IMR-90 (cell line): ENCODE data around the gene ARHGEF40. TPM values are rescaled to one million over a fixed set of nuclear protein-coding genes. Genes with fewer than 3 reads are reported as not detected.

Experiments used
- ATAC-seq: fragments of 200-7000 bp; cut with Tn5 transposase; 2 replicates; pipeline ENCODE4 v1.9.1; 2020; ENCODE audit warnings: low read depth, mild to moderate bottlenecking, moderate library complexity
- BruUV-seq: library from RNA; stranded (reverse); fragments of 400-500 nt; replicated peaks from 2 replicates; lab custom pipeline; 2021; lab: Mats Ljungman, UMichigan
- CTCF ChIA-PET: fragments of 300-600 bp; formaldehyde crosslinking; extraction: SDS; loops from one replicate; lab custom pipeline; 2021; ENCODE audit warnings: antibody characterized with exemption; lab: Yijun Ruan, JAX
- POLR2A ChIA-PET: fragments of 300-600 bp; sonication (Branson Sonifier 250); formaldehyde crosslinking; loops from one replicate; lab custom pipeline; 2022; ENCODE audit warnings: antibody characterized with exemption; ENCODE audit not compliant: unreplicated experiment; lab: Charles Lee
- DNase-seq: peaks from one replicate; pipeline ENCODE4 v3.0.0; 2013
- H2AFZ ChIP-seq: replicated peaks from 2 replicates; pipeline ENCODE3; 2013; ENCODE audit warnings: low read length, mild to moderate bottlenecking; ENCODE audit not compliant: poor library complexity
- H2AK5ac ChIP-seq: 2 replicates; pipeline ENCODE4 v1.6.1; 2013; ENCODE audit warnings: low read depth, low read length, inconsistent platforms
- H2AK9ac ChIP-seq: replicated peaks from 2 replicates; pipeline ENCODE3; 2013; ENCODE audit warnings: mild to moderate bottlenecking, low read depth, low read length, moderate library complexity; ENCODE audit not compliant: poor library complexity
- H2BK120ac ChIP-seq: 2 replicates; pipeline ENCODE4 v1.6.1; 2013; ENCODE audit warnings: low read depth, low read length, inconsistent platforms
- H2BK15ac ChIP-seq: 3 replicates; pipeline ENCODE4 v1.6.1; 2013; ENCODE audit warnings: low read depth, low read length, inconsistent platforms
- H2BK20ac ChIP-seq: 2 replicates; pipeline ENCODE4 v1.6.1; 2013; ENCODE audit warnings: low read depth, mild to moderate bottlenecking, inconsistent platforms, low read length, moderate library complexity
- H2BK5ac ChIP-seq: 2 replicates; pipeline ENCODE4 v1.6.1; 2013; ENCODE audit warnings: mild to moderate bottlenecking, low read depth, low read length, inconsistent platforms; ENCODE audit not compliant: poor library complexity, severe bottlenecking
- H3K14ac ChIP-seq: replicated peaks from 2 replicates; pipeline ENCODE4 v1.6.1; 2013; ENCODE audit warnings: low read depth, low read length, inconsistent platforms
- H3K18ac ChIP-seq: 2 replicates; pipeline ENCODE4 v1.6.1; 2013; ENCODE audit warnings: low read depth, low read length, control low read depth
- H3K23ac ChIP-seq: 2 replicates; pipeline ENCODE4 v1.6.1; 2013; ENCODE audit warnings: low read depth, low read length, inconsistent platforms
- H3K27ac ChIP-seq: 2 replicates; pipeline ENCODE4 v1.5.1; 2013; ENCODE audit warnings: mild to moderate bottlenecking, control low read depth, low read length; ENCODE audit not compliant: insufficient read depth
- H3K27me3 ChIP-seq: 2 replicates; pipeline ENCODE4 v1.6.1; 2013; ENCODE audit warnings: low read length; ENCODE audit not compliant: control insufficient read depth, insufficient read depth
- H3K36me3 ChIP-seq: 2 replicates; pipeline ENCODE4 v1.6.1; 2013; ENCODE audit warnings: low read length, mixed read lengths; ENCODE audit not compliant: control insufficient read depth, insufficient read depth
- H3K4ac ChIP-seq: 2 replicates; pipeline ENCODE4 v1.6.1; 2013; ENCODE audit warnings: low read depth, low read length, inconsistent platforms
- H3K4me1 ChIP-seq: 2 replicates; pipeline ENCODE4 v1.6.1; 2013; ENCODE audit warnings: low read length, mixed read lengths; ENCODE audit not compliant: control insufficient read depth, insufficient read depth
- H3K4me2 ChIP-seq: 2 replicates; pipeline ENCODE4 v1.6.1; 2013; ENCODE audit warnings: low read depth, mild to moderate bottlenecking, control low read depth, low read length, moderate library complexity
- H3K4me3 ChIP-seq: 2 replicates; pipeline ENCODE4 v1.5.1; 2013; ENCODE audit warnings: low read depth, mild to moderate bottlenecking, control low read depth, low read length, moderate library complexity; ENCODE audit not compliant: insufficient read depth
- H3K56ac ChIP-seq: 2 replicates; pipeline ENCODE4 v1.6.1; 2013; ENCODE audit warnings: low read length, inconsistent platforms; ENCODE audit not compliant: insufficient read depth; ENCODE audit errors: extremely low read depth
- H3K79me1 ChIP-seq, 2 experiments: 2 replicates each; pipeline ENCODE4 v1.6.1; 2013; ENCODE audit warnings: low read length in 2 of 2, inconsistent platforms in 1 of 2, low read depth in 1 of 2
- H3K9ac ChIP-seq: 2 replicates; pipeline ENCODE4 v1.6.1; 2013; ENCODE audit warnings: low read depth, low read length, control low read depth
- H3K9me1 ChIP-seq: 2 replicates; pipeline ENCODE4 v1.6.1; 2013; ENCODE audit warnings: low read length, inconsistent platforms; ENCODE audit not compliant: insufficient read depth
- H3K9me3 ChIP-seq: 2 replicates; pipeline ENCODE4 v1.6.1; 2013; ENCODE audit warnings: low read length; ENCODE audit not compliant: control insufficient read depth, insufficient read depth
- H4K20me1 ChIP-seq: 2 replicates; pipeline ENCODE4 v1.6.1; 2013; ENCODE audit warnings: low read length, inconsistent platforms; ENCODE audit not compliant: insufficient read depth
- H4K5ac ChIP-seq: 2 replicates; pipeline ENCODE4 v1.6.1; 2013; ENCODE audit warnings: mild to moderate bottlenecking, low read depth, low read length, control low read depth
- H4K8ac ChIP-seq, 2 experiments: 2 replicates each; pipeline ENCODE4 v1.6.1; 2013; ENCODE audit warnings: low read depth in 2 of 2, low read length in 2 of 2, control low read depth in 1 of 2, inconsistent platforms in 1 of 2
- H4K91ac ChIP-seq: 2 replicates; pipeline ENCODE4 v1.6.1; 2013; ENCODE audit warnings: low read depth, low read length, inconsistent platforms; ENCODE audit not compliant: insufficient read depth
- ELK1 ChIP-seq: fragments of 150-350 bp; IDR thresholded peaks from 2 replicates; pipeline ENCODE4 v1.6.1; 2016; ENCODE audit warnings: low read depth, mild to moderate bottlenecking, low read length, moderate library complexity, borderline replicate concordance
- MAFK ChIP-seq: IDR thresholded peaks from 2 replicates; pipeline ENCODE4 v1.6.1; 2012; ENCODE audit warnings: low read depth, low read length, improper control_type of control experiment
- MAZ ChIP-seq: IDR thresholded peaks from 2 replicates; pipeline ENCODE4 v1.6.1; 2012; ENCODE audit warnings: low read depth, mild to moderate bottlenecking, low read length, improper control_type of control experiment, moderate library complexity, borderline replicate concordance
- RCOR1 ChIP-seq: IDR thresholded peaks from 2 replicates; pipeline ENCODE4 v1.6.1; 2012; ENCODE audit warnings: mild to moderate bottlenecking, low read length, improper control_type of control experiment; ENCODE audit not compliant: insufficient replicate concordance
- WGBS, 2 experiments: methylation state at CpG; one replicate each; pipeline versions ENCODE4 v1.1.5 to v1.1.7; 2013; ENCODE audit warnings: missing lambda C conversion rate in 2 of 2; ENCODE audit not compliant: insufficient read length in 1 of 2; ENCODE audit errors: extremely low coverage in 2 of 2; 5-methylcytosine and 5-hydroxymethylcytosine counted together
- dilution Hi-C: fragments of 300-500 bp; cut with HindIII; formaldehyde crosslinking; loops from one replicate; pipeline ENCODE4 v1.14.3; 2018; ENCODE audit warnings: low sequenced_read_pairs; ENCODE audit not compliant: unreplicated experiment
- in situ Hi-C: fragments of 300-500 bp; cut with MboI; formaldehyde crosslinking; loops from 3 replicates; pipeline ENCODE4 v1.14.3; 2019; ENCODE audit warnings: low sequenced_read_pairs, inconsistent platforms, mixed read lengths
- intact Hi-C: fragments of 100-400 bp; cut with micrococcal nuclease; formaldehyde crosslinking; loops from 2 replicates; pipeline ENCODE4 v1.10.0; 2022
- polyA plus RNA-seq, 3 experiments: library from polyadenylated mRNA; depleted of rRNA; stranded (reverse); fragments of >200 nt; gene quantifications; 2 replicates each; pipeline ENCODE4 v1.2.3, GENCODE V29; 2012; ENCODE audit warnings: low replicate concordance in 1 of 3
- total RNA-seq: library from RNA; depleted of rRNA; stranded (reverse); fragments of >200 nt; gene quantifications from 2 replicates; pipeline ENCODE4 v1.2.3, GENCODE V29; 2012
- TF ChIP-seq, protein P1 (sequence below): fragments of 150-350 bp; IDR thresholded peaks from 2 replicates; pipeline ENCODE4 v1.6.1; 2017; ENCODE audit warnings: mild to moderate bottlenecking, antibody characterized with exemption, low read length, low read depth

The ARHGEF40 gene
- total and polyA plus RNA-seq, 2 of the 4 experiments (the other 2 are of a cell fraction) = 18.1 to 58.4 TPM

DNA sequence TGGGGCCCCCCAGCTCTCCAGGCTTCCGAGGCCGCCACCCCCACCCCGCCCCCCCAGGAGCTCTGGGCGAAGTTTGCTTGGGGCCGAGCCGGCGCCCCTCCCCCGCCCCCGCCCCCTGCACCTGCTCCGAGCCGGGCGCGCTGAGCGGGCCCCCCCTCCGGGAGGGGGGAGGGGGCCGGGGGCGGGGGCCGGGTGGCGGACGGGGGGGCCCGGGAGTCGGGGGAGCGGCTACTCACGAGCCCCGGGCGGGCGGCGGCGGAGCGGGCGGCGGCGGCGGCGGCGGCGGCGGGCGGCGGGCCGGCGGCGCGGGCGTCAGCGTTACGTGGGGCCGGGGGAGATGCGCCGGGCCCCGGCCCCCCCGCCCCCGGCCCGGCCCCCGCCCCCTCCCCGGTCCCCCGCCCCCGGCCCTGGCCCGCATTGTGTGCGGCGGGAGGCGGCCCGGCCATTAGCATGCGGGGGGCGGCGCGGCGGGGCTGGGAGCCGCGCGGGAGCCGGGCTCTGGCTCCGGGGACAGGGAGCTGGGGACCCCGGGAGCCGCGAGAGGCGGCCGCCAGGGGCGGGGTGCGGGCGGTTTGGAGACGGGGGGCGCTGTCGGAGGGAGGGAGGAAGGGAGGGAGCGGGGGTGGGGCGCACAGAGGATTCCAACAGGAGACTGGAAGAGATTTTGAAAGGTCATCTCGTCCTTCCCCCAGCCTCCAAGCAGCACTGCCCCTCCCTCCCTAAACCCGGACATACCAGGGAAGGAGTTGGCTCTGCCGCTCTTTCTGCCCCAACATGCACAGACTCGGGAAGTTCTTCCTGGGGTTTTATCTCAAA lies 28.2 kb downstream of the ARHGEF40 start, which contains the start of gene ZNF219:
Gene ZNF219, minus strand, starts transcription at position 580 of the 816 bp plus-strand sequence. CDS start 5,064 bp downstream, outside the sequence.
- ChIA-PET CTCF (no interaction called here), POLR2A (interaction anchor here (0.6 to 0.7 kb wide), 2 partner anchors 85 to 766 kb away, joined by 3 to 5 read pairs; no protein-coding TSS in a partner anchor)
- H3K9me3 ChIP-seq = no peaks in the 10 kb centered on the region
- 0 out of 3 replicates have a peak within 1 kb of the TSS, but pooled peaks have one; percentile 12 for H2BK15ac ChIP-seq
- peaks cover 3% of the 10 kb centered on the region; the same call in 1 of the 2 replicates for H3K9me1 ChIP-seq
- no peak within 1 kb of the TSS for H2AK9ac ChIP-seq
- peak within 1 kb of the TSS; percentile 65 for H2AK5ac ChIP-seq
- 0 out of 2 replicates have a peak within 1 kb of the TSS, but pooled peaks have one; percentile 3 for H2BK120ac ChIP-seq
- peak within 1 kb of the TSS; percentile 49 to 87 for H4K8ac ChIP-seq
- dilution Hi-C loops (no loop called here), intact Hi-C loops (no loop called here), in situ Hi-C loops (loop anchor here (25.0 kb wide), 2 partner anchors 636 to 761 kb away; partner anchors contain the start of genes APEX1, CCNB1IP1, OSGEP and PARP2)
- H4K5ac ChIP-seq = peak within 1 kb of the TSS; percentile 52
- DNase-seq = peak; percentile 27
- no peak within 1 kb of the TSS for H2BK20ac ChIP-seq
- peak within 1 kb of the TSS; percentile 2 for H2BK5ac ChIP-seq
- H3K56ac ChIP-seq = 0 out of 2 replicates have a peak within 1 kb of the TSS, but pooled peaks have one; percentile 31
- peak within 1 kb of the TSS; percentile 55 for H3K4me3 ChIP-seq
- ATAC-seq = peak; percentile 55
- peak within 1 kb of the TSS; percentile 65 for H3K27ac ChIP-seq
- peak within 1 kb of the TSS; percentile 96 for H3K4me2 ChIP-seq
- peak within 1 kb of the TSS; percentile 54 for H3K4ac ChIP-seq
- peak within 1 kb of the TSS; percentile 59; the same call in 1 of the 2 replicates for H3K23ac ChIP-seq
- peaks cover 4% of the 10 kb centered on the region; the same call in 1 of the 2 replicates for H3K4me1 ChIP-seq
- peak within 1 kb of the TSS; percentile 85 for H3K18ac ChIP-seq
- H4K91ac ChIP-seq = peak within 1 kb of the TSS; percentile 38
- H3K27me3 ChIP-seq = no peaks in the 10 kb centered on the region
- peak within 1 kb of the TSS; percentile 63 for H3K14ac ChIP-seq
- no peaks in the 10 kb centered on the region for H3K36me3 ChIP-seq
- H2AFZ ChIP-seq = peak within 1 kb of the TSS; percentile 60
- no peaks in the 10 kb centered on the region; the same call in 1 of the 2 replicates for H4K20me1 ChIP-seq
- TF ChIP-seq, protein P1, sequence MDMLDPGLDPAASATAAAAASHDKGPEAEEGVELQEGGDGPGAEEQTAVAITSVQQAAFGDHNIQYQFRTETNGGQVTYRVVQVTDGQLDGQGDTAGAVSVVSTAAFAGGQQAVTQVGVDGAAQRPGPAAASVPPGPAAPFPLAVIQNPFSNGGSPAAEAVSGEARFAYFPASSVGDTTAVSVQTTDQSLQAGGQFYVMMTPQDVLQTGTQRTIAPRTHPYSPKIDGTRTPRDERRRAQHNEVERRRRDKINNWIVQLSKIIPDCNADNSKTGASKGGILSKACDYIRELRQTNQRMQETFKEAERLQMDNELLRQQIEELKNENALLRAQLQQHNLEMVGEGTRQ = no peak
- no peak for TF ChIP-seq MAFK
- peak; percentile 50; the same call in 1 of the 2 replicates for TF ChIP-seq MAZ
- no peak for TF ChIP-seq RCOR1
- no peak for TF ChIP-seq ELK1
- H3K9ac ChIP-seq = peak within 1 kb of the TSS; percentile 84
- WGBS, 2 experiments = no CpG with 5 or more reads among the region's 90 CpGs
- BruUV-seq = no TSS peak
- H3K79me1 ChIP-seq = 0 out of 4 replicates have a peak, but pooled peaks cover 0 to 2% of the 10 kb centered on the region in 2 experiments
